Measurements from ENCODE around the gene RDH5.

Gene RDH5

DNA sequence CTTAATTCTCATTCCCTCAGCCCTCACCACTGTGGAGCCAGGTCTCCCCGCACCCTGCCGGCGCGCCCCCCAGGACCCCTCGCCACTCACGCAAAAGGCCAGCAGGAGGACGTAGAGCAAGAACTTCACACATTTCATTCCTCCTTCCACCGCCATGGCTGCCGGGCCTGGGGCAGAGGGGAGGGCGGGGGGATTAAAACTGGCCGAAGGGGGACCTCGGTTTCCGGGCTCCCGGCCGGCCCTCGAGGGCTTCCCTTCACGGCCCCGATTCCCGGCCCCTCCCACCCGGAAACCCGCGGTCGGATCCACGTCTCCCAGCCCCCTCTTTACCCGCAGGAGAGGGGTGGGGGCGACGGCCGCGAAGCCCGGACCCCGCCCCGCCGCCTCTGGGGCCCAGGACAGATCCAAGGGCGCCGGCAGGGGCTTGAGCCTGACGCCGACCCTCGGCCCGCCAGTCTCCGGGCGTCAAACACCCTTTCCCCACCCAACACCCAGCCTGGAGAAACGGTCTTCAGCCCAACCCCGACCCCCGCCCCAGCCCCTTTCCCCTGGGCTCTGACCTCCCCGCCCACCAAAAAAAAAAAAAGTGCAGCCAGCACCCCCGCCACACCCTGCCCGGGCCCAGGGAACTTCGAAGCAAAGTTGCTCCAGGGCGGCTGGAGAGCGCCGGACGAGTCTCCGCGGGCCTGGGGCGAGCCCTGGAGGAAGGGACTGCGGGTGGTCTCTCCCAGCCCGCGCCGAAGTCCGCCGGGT is 8.2 kb downstream of the RDH5 start:
- peak; percentile 31 for ATAC-seq
- peak overlapping the region; percentile 91 for H3K27ac Mint-ChIP-seq
- H3K27me3 Mint-ChIP-seq, result no peaks in the 10 kb centered on the region
- peaks cover 55% of the 10 kb centered on the region for H3K4me1 Mint-ChIP-seq
- peaks cover 15% of the 10 kb centered on the region for H3K36me3 Mint-ChIP-seq
- H3K4me3 Mint-ChIP-seq, result peak overlapping the region; percentile 85
- H3K9me3 Mint-ChIP-seq, result no peaks in the 10 kb centered on the region

DNA sequence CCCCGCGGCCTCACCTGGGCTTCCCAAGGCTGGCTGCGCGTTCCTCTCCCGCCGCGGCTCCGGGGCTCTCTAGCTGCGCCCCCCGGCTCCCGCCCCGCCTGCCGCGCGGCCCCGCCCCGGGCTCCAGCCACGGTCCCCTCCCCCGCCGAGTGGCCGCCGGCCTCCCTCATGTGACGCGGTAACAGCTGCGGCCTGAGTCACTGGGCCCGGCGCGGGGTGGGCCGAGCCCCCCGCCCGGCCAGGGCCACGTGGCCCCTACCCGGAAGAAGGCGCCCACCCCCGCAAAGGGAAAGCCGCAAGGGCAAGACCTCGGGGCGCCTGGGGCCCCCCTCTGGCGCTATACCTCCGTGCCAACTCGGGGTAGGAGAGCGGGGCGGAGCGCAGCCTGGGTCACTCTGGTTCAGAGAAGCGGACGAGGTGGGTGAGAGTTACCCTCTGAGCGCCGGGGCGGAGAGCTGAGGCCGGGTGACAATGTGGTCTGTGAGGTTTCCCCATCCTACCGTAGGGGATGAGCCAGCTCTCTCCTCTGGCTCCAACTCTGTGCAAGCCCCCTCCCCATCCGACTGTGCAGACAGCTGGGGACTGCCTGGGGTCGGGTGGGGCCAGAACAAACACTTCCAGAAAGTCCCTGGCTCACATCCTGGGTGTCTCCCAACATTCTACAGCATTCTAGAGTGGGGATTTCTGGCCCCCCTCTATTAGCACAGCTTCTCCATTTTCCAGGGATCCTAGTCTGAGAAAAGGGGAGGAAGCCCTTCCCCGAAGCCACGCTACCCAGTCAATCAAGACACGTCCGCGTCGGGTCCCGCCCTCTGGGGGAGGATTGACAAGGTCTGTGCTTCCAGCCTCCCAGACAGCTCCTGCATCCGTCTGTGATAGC is 9.0 kb downstream of the RDH5 start, which contains the start of gene CD63:
TSS of gene CD63 (minus strand) at position 71 of the 880 bp plus-strand sequence. CDS start 668 bp downstream, outside the sequence.
- peak within 1 kb of the TSS; percentile 91 for H3K27ac Mint-ChIP-seq
- peak; percentile 83 for ATAC-seq
- no peaks in the 10 kb centered on the region for H3K9me3 Mint-ChIP-seq
- H3K36me3 Mint-ChIP-seq, result peaks cover 15% of the 10 kb centered on the region
- no peaks in the 10 kb centered on the region for H3K27me3 Mint-ChIP-seq
- peak within 1 kb of the TSS; percentile 85 for H3K4me3 Mint-ChIP-seq
- H3K4me1 Mint-ChIP-seq, result peaks cover 55% of the 10 kb centered on the region

DNA sequence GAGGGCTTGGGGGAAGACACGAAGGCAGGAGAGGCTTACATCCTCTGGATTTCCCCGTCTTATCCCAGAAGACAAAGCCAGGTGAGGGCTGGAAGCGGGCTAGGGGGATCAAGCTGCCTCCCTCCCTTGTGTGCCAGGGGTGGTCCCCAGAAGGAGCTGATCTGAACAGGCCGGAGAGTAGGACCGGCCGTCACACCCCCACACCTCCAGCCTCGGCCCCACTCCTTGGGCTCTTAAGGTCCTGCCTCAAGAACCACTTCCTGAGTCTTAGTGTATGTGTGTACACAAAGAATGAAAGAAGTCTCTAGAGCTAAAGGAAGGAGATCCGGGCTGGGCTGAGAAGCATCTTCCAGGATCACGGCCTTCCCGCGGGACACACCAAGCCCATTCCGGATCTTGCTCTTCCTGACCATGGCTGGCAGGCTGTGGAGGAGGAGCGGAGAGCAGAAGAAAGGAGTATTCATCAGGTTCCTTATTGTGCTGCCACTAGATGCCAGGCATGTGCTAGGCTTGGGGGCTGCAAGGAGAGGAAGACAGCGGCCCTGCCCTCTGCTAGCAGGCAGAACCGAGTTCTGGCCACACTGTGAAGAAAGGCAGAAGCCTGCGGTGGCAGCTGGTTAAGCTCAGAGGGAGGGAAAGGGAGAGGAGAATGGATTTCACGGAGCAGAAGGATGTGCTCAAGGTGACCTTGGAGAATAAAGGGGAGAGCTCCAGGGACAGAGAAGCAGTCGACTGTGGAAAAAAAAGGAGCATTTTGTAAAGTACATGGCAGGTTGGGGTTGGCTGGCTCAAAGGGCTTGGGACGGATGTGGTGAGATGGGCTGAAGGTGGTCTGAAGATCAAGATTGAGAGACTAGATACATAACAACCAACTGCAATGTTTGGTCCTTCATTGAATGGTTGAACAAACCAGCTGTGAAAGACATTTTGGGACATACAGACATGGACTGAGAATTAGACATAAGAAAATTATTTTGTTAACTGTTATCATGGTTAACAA is 9.9 kb downstream of the RDH5 start:
- Mint-ChIP-seq H3K4me1 (peaks cover 47% of the 10 kb centered on the region), H3K27me3 (no peaks in the 10 kb centered on the region), H3K9me3 (no peaks in the 10 kb centered on the region), H3K36me3 (peaks cover 10% of the 10 kb centered on the region), H3K27ac (peak overlapping the region; percentile 91), H3K4me3 (peak overlapping the region; percentile 85)
- ATAC-seq, result peak; percentile 59

DNA sequence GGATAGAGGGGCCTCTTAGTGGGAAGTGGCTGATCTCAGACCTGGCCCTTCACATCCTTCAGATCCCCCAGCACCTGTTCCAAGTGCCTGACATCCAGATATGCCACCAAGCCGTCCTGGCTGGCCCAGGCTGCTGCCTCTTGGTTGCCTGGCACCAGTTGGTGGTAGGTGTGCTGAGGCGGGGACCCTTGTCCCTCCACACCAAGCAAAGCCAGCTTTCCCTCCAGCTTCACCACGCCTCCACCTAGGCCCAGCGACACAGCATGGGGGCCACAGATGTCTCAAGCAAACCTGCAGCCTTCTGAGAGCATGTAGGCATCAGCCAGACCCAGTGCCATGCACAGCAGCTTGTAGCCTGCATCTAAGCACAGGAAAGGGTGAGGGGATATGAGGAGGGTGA is 12.1 kb downstream of the RDH5 start:
- ATAC-seq, result no peak
- Mint-ChIP-seq H3K27ac (no peak overlapping the region), H3K4me3 (no peak overlapping the region), H3K36me3 (no peaks in the 10 kb centered on the region), H3K9me3 (no peaks in the 10 kb centered on the region), H3K4me1 (peaks cover 37% of the 10 kb centered on the region), H3K27me3 (no peaks in the 10 kb centered on the region)

- no peak overlapping the region for H3K27ac Mint-ChIP-seq
- H3K4me3 Mint-ChIP-seq, result no peak overlapping the region
- H3K36me3 Mint-ChIP-seq, result no peaks in the 10 kb centered on the region
- H3K27me3 Mint-ChIP-seq, result no peaks in the 10 kb centered on the region
- no peak for ATAC-seq
- H3K4me1 Mint-ChIP-seq, result peaks cover 37% of the 10 kb centered on the region
- no peaks in the 10 kb centered on the region for H3K9me3 Mint-ChIP-seq
These were observed 12.9 kb downstream of the RDH5 start for GRCh38 chr12:55733021-55733555.

- H3K27ac Mint-ChIP-seq, result no peak overlapping the region
- H3K4me3 Mint-ChIP-seq, result no peak overlapping the region
- H3K9me3 Mint-ChIP-seq, result no peaks in the 10 kb centered on the region
- no peaks in the 10 kb centered on the region for H3K36me3 Mint-ChIP-seq
- H3K27me3 Mint-ChIP-seq, result no peaks in the 10 kb centered on the region
- H3K4me1 Mint-ChIP-seq, result peaks cover 41% of the 10 kb centered on the region
- ATAC-seq, result no peak
These were observed 13.7 kb downstream of the RDH5 start for GRCh38 chr12:55733858-55734257.

- Mint-ChIP-seq H3K27me3 (no peaks in the 10 kb centered on the region), H3K9me3 (no peaks in the 10 kb centered on the region), H3K36me3 (no peaks in the 10 kb centered on the region), H3K4me1 (peaks cover 39% of the 10 kb centered on the region), H3K27ac (no peak overlapping the region), H3K4me3 (no peak overlapping the region)
- ATAC-seq, result no peak
These were observed 14.4 kb downstream of the RDH5 start for GRCh38 chr12:55734595-55734994.

DNA sequence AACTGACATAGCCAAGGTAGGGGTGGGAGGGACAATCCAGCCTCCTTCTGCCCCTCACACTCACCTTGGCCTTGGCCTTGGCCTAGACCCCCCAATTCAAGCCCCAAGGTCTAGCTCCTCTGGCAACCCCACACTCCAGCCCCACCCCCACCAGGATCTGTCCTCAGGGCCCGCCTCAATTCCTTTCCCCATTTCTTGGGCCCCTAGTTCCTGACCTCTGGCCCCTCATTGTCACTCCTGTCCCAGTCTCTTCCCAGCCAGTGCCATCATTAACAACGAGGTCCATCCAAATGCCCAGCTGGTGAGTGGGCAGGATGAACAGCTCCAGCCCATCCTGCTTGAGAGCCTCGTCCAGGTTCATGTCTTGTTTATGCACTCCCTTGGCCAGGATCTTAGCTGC is 15.9 kb downstream of the RDH5 start:
- Mint-ChIP-seq H3K27ac (no peak overlapping the region), H3K9me3 (no peaks in the 10 kb centered on the region), H3K27me3 (no peaks in the 10 kb centered on the region), H3K4me3 (no peak overlapping the region), H3K4me1 (peaks cover 27% of the 10 kb centered on the region), H3K36me3 (no peaks in the 10 kb centered on the region)
- no peak for ATAC-seq

DNA sequence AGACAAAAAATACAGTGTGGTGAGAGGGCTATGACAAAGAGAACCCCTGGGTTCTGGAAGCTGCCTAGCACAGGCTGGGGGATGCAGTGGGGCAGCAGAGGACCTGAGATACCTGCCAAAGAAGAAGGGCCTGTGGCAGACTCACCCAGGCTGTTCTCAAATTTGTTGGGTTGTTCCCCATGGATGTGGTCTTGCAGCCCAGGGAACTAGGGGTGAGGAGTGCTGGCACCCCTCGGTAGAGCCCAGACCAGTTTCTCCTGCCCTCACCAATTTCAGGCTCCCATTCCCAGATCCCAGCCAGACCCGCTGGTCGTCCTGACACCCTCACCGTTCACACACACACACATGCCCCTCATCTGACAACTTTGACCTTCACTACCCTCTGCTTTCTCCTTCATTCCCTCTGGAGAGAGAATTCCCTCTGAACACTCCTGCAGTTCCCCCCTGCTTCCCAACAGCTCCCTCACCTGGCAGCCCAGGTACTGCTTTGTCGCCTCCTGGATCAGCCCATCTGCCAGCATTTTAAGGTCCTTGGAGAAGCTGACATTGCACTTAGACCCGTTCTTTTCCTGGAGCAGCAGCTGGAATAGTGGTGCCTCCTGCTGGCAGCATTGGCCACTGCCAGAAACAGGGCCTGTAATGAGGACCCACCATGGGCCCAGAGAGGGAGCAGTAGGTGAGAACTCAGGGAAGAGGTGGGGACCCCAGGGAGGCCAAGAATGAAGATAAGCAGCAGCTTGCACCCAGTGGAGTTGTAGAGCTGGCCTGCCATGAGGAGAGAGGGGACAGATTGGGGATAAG is 16.8 kb downstream of the RDH5 start:
- Mint-ChIP-seq H3K27ac (peak overlapping the region; percentile 90), H3K4me3 (peak overlapping the region; percentile 50)

GRCh38 chr12:55737581-55738122 is 17.5 kb downstream of the RDH5 start:
- ATAC-seq, result peak; percentile 4

More for the DNA sequence above, 16.8 kb downstream of the RDH5 start:
- Mint-ChIP-seq H3K9me3 (no peaks in the 10 kb centered on the region), H3K36me3 (no peaks in the 10 kb centered on the region), H3K4me1 (peaks cover 29% of the 10 kb centered on the region), H3K27me3 (no peaks in the 10 kb centered on the region)
- peak; percentile 49 for ATAC-seq

DNA sequence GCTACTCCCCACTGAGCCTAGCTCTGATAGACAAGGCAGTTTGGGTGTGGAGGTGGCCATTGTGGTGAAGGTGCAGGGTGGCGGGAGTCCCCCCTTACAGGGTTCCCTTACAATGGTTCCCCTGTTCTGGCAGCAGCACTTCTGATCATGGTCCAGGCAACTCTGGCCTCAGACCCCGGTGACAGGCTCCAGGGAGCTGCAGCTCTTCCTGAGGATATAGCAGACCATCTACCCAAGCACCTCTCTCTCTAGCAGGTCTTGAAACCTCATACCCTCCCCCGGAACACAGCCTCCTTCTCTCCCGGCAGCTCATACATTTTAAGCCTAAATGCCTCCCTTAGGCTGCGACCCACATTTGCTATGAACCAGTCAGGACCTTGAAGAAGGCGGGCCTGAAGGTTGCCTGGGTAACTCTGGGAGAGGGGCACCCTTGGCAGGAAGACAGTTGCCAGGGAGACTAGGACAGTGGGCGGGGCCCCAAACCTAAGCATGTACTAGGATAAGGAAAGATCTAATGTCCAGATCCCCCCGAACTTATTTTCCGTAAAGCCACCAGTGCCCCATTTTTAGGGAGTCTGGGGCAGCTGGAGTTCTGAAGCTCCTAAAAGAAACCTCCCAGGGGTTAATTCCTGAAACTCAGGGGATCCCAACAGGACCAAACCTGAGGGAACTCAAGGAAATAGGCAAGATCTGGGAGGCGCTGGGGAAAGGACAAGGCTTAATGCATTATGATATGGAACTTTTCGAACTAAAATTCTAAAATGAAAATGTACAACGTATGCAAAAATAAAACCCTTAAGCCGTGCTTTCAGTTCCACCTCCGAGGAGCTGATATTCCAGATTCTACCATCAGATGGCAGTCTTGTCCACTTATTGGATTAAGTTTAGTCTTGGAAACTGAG is 18.2 kb downstream of the RDH5 start:
- Mint-ChIP-seq H3K4me1 (peaks cover 32% of the 10 kb centered on the region), H3K27me3 (no peaks in the 10 kb centered on the region), H3K36me3 (no peaks in the 10 kb centered on the region), H3K27ac (peak overlapping the region; percentile 90), H3K9me3 (no peaks in the 10 kb centered on the region), H3K4me3 (peak overlapping the region; percentile 85)
- ATAC-seq, result peak; percentile 92

More at GRCh38 chr12:55737581-55738122, 17.5 kb downstream of the RDH5 start:
- Mint-ChIP-seq H3K27me3 (no peaks in the 10 kb centered on the region), H3K4me1 (peaks cover 31% of the 10 kb centered on the region), H3K4me3 (peak overlapping the region; percentile 85), H3K9me3 (no peaks in the 10 kb centered on the region), H3K27ac (peak overlapping the region; percentile 90), H3K36me3 (no peaks in the 10 kb centered on the region)

- peaks cover 38% of the 10 kb centered on the region for H3K4me1 Mint-ChIP-seq
- H3K27me3 Mint-ChIP-seq, result no peaks in the 10 kb centered on the region
- no peaks in the 10 kb centered on the region for H3K36me3 Mint-ChIP-seq
- H3K27ac Mint-ChIP-seq, result no peak overlapping the region
- H3K4me3 Mint-ChIP-seq, result no peak overlapping the region
- ATAC-seq, result no peak
- H3K9me3 Mint-ChIP-seq, result no peaks in the 10 kb centered on the region
These were observed 18.8 kb downstream of the RDH5 start for GRCh38 chr12:55739025-55739378.
